Measurements from ENCODE around the gene ROBO4.

GRCh38 chr11:124886978-124887666, 10.5 kb downstream of the ROBO4 start:
- TF ChIP-seq REST (IDR thresholded peaks at IDR 0.05; ENCODE audit: low read depth) (no peak), USF1 (IDR thresholded peaks at IDR 0.05) (no peak)

All from Ishikawa (cell line).